ENCODE results near the gene ESPL1.

ESPL1 gene

GRCh38 chr12:53324113-53324778 lies 56.1 kb downstream of the ESPL1 start:
- WGBS, 2 donors (ENCODE audit: extremely low coverage in 2 of 2, insufficient read length in 2 of 2, insufficient replicate concordance in 1 of 2), result no CpG with 5 or more reads among the region's 28 CpGs
- H3K9ac ChIP-seq (ENCODE audit: low read depth, low read length, poor library complexity), result peak overlapping the region; percentile 35
- H3K27me3 ChIP-seq (ENCODE audit: control insufficient read depth in 3 of 3, insufficient read depth in 3 of 3, low read depth in 1 of 3, low read length in 3 of 3), result peaks cover 0 to 28% (median 27%) of the 10 kb centered on the region in 3 experiments
- no peak overlapping the region for H3K14ac ChIP-seq (ENCODE audit: low read length)
- H2BK15ac ChIP-seq (ENCODE audit: low read length), result no peak overlapping the region
- no peak for DNase-seq (ENCODE audit: low spot score)
- peak overlapping the region; percentile 59 to 75 for H3K4me3 ChIP-seq (ENCODE audit: low read length in 2 of 2)
- no peak overlapping the region for H3K23ac ChIP-seq (ENCODE audit: low read depth, low read length, poor library complexity)
- no peak overlapping the region for H3K4ac ChIP-seq (ENCODE audit: low read length)
- no peak overlapping the region for H2BK12ac ChIP-seq (ENCODE audit: low read length)
- H3K4me2 ChIP-seq (ENCODE audit: insufficient read depth, low read length, poor library complexity, severe bottlenecking), result peak overlapping the region; percentile 94
- H2AK5ac ChIP-seq (ENCODE audit: low read depth, low read length), result no peak overlapping the region
- no peaks in the 10 kb centered on the region for H3K9me3 ChIP-seq (replicated peaks in 1 of 2; ENCODE audit: control insufficient read depth in 2 of 2, insufficient read depth in 1 of 2, low read depth in 1 of 2, low read length in 2 of 2)
- H2BK5ac ChIP-seq (ENCODE audit: low read length), result no peak overlapping the region
- H3K79me1 ChIP-seq (ENCODE audit: low read depth, low read length), result peaks cover 1% of the 10 kb centered on the region
- H4K8ac ChIP-seq (ENCODE audit: low read depth, low read length), result no peak overlapping the region
- H4K91ac ChIP-seq (ENCODE audit: low read depth, low read length, poor library complexity), result no peak overlapping the region
- H2AFZ ChIP-seq (ENCODE audit: low read length), result peak overlapping the region; percentile 97
- peaks cover 17 to 20% of the 10 kb centered on the region in 2 donors for H3K4me1 ChIP-seq (ENCODE audit: control insufficient read depth in 2 of 2, insufficient read depth in 1 of 2, low read depth in 1 of 2, low read length in 2 of 2)
- peaks cover 0 to 7% of the 10 kb centered on the region in 2 donors for H3K36me3 ChIP-seq (replicated peaks in 1 of 2; ENCODE audit: control insufficient read depth in 2 of 2, insufficient read depth in 2 of 2, low read length in 2 of 2)
- no peak overlapping the region for H3K18ac ChIP-seq (ENCODE audit: low read length)
- H3K27ac ChIP-seq (replicated peaks; ENCODE audit: low read length), result no peak overlapping the region
- H2BK120ac ChIP-seq (ENCODE audit: low read depth, low read length), result no peak overlapping the region

DNA sequence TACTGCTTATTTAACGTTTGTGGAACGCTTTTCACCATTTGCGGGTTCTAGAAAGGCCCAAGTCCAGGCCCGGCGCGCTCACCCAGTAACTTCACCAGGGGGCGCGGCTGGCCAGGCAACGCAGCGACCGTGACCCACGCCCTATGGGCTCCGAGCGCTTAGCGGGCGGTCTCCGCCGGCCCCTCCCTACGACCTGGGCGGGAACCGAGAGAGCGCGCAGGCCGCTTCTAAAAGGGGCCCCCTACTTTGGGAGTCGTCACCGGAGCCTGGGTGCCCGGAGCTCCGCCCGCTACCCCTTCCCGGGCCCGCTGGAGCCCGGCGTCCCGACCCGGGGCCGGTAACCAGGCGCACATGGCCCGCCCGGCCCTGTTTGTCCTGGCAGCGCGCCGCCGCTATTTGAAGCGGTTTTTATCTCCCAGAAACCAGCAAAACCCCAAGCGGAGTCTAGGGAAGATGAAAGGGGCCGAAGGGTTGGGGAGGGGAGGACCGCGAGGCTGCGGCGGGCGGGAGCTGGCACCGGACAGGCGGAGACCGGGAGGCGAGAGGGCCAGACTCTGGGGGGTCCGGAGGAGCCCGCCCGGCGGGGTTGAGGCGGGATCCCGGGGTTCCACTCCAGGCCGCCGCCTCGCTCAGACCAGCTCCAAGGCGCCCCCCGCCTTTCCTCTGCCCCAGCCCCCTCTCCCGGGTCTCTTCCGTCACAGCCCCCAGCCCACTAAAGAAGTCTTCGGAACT lies 56.8 kb downstream of the ESPL1 start:
- H3K4me1 ChIP-seq (ENCODE audit: control insufficient read depth in 2 of 2, insufficient read depth in 1 of 2, low read depth in 1 of 2, low read length in 2 of 2), result peaks cover 17 to 20% of the 10 kb centered on the region in 2 donors
- no peak overlapping the region for H4K91ac ChIP-seq (ENCODE audit: low read depth, low read length, poor library complexity)
- H3K23ac ChIP-seq (ENCODE audit: low read depth, low read length, poor library complexity), result no peak overlapping the region
- peak overlapping the region; percentile 66 for H3K9ac ChIP-seq (ENCODE audit: low read depth, low read length, poor library complexity)
- H3K79me1 ChIP-seq (ENCODE audit: low read depth, low read length), result peaks cover 1% of the 10 kb centered on the region
- DNase-seq (ENCODE audit: low spot score), result peak; percentile 76
- peaks cover 0 to 3% of the 10 kb centered on the region in 2 donors for H3K36me3 ChIP-seq (replicated peaks in 1 of 2; ENCODE audit: control insufficient read depth in 2 of 2, insufficient read depth in 2 of 2, low read length in 2 of 2)
- WGBS, 2 donors (ENCODE audit: extremely low coverage in 2 of 2, insufficient read length in 2 of 2, insufficient replicate concordance in 1 of 2), result no CpG with 5 or more reads among the region's 69 CpGs
- peak overlapping the region; percentile 94 for H3K4me2 ChIP-seq (ENCODE audit: insufficient read depth, low read length, poor library complexity, severe bottlenecking)
- H3K4ac ChIP-seq (ENCODE audit: low read length), result no peak overlapping the region
- no peak overlapping the region for H3K14ac ChIP-seq (ENCODE audit: low read length)
- no peaks in the 10 kb centered on the region for H3K9me3 ChIP-seq (replicated peaks in 1 of 2; ENCODE audit: control insufficient read depth in 2 of 2, insufficient read depth in 1 of 2, low read depth in 1 of 2, low read length in 2 of 2)
- no peak overlapping the region for H3K27ac ChIP-seq (replicated peaks; ENCODE audit: low read length)
- H3K18ac ChIP-seq (ENCODE audit: low read length), result peak overlapping the region; percentile 91
- H2BK120ac ChIP-seq (ENCODE audit: low read depth, low read length), result peak overlapping the region; percentile 58
- H2AK5ac ChIP-seq (ENCODE audit: low read depth, low read length), result peak overlapping the region; percentile 43
- H2BK15ac ChIP-seq (ENCODE audit: low read length), result peak overlapping the region; percentile 84
- H2BK5ac ChIP-seq (ENCODE audit: low read length), result no peak overlapping the region
- no peak overlapping the region for H2BK12ac ChIP-seq (ENCODE audit: low read length)
- peak overlapping the region; percentile 97 for H2AFZ ChIP-seq (ENCODE audit: low read length)
- H4K8ac ChIP-seq (ENCODE audit: low read depth, low read length), result no peak overlapping the region
- H3K4me3 ChIP-seq (ENCODE audit: low read length in 2 of 2), result peak overlapping the region; percentile 59 to 75
- peaks cover 0 to 31% (median 28%) of the 10 kb centered on the region in 3 experiments for H3K27me3 ChIP-seq (ENCODE audit: control insufficient read depth in 3 of 3, insufficient read depth in 3 of 3, low read depth in 1 of 3, low read length in 3 of 3)

DNA sequence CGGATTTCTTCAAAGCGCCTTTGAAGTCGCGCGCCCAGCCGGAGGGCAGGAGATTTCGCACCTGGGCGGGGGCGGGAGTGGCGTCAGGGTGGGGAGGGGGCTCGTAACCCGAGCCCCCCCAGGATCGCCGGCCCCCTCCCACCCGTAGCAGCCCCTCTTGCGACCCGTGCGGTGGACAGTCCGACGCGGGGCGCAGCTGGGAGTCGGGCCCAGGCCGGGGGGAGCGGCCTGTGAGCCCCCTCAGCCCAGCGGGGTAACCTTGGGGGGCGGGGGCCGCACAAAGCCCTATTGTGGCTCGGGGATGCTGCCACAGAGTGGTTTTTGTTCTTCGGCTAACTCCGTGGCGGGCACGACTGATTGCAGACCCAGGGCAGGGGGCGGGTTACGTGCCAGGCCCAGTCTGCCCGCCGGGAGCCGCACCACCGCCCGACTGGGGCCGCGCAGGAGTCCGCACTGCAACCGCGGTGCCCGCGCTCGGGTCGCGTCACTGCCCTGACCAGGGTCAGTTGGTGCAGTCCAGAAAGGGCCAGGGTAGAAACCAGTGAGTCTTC lies 57.5 kb downstream of the ESPL1 start:
- H3K23ac ChIP-seq (ENCODE audit: low read depth, low read length, poor library complexity), result no peak overlapping the region
- peaks cover 17 to 20% of the 10 kb centered on the region in 2 donors for H3K4me1 ChIP-seq (ENCODE audit: control insufficient read depth in 2 of 2, insufficient read depth in 1 of 2, low read depth in 1 of 2, low read length in 2 of 2)
- peak overlapping the region; percentile 53 for H4K8ac ChIP-seq (ENCODE audit: low read depth, low read length)
- H2AK5ac ChIP-seq (ENCODE audit: low read depth, low read length), result peak overlapping the region; percentile 43
- no peak overlapping the region for H2BK5ac ChIP-seq (ENCODE audit: low read length)
- H3K14ac ChIP-seq (ENCODE audit: low read length), result no peak overlapping the region
- no CpG with 5 or more reads among the region's 50 CpGs for WGBS, 2 donors (ENCODE audit: extremely low coverage in 2 of 2, insufficient read length in 2 of 2, insufficient replicate concordance in 1 of 2)
- no peaks in the 10 kb centered on the region for H3K79me1 ChIP-seq (ENCODE audit: low read depth, low read length)
- H3K9ac ChIP-seq (ENCODE audit: low read depth, low read length, poor library complexity), result peak overlapping the region; percentile 66
- H2BK120ac ChIP-seq (ENCODE audit: low read depth, low read length), result peak overlapping the region; percentile 58
- H2BK15ac ChIP-seq (ENCODE audit: low read length), result peak overlapping the region; percentile 70
- peak overlapping the region; percentile 47 for H3K4ac ChIP-seq (ENCODE audit: low read length)
- H3K18ac ChIP-seq (ENCODE audit: low read length), result peak overlapping the region; percentile 94
- H3K4me2 ChIP-seq (ENCODE audit: insufficient read depth, low read length, poor library complexity, severe bottlenecking), result peak overlapping the region; percentile 94
- no peak overlapping the region for H3K27ac ChIP-seq (replicated peaks; ENCODE audit: low read length)
- H2BK12ac ChIP-seq (ENCODE audit: low read length), result no peak overlapping the region
- no peaks in the 10 kb centered on the region for H3K36me3 ChIP-seq (replicated peaks in 1 of 2; ENCODE audit: control insufficient read depth in 2 of 2, insufficient read depth in 2 of 2, low read length in 2 of 2)
- DNase-seq (ENCODE audit: low spot score), result no peak
- H4K91ac ChIP-seq (ENCODE audit: low read depth, low read length, poor library complexity), result peak overlapping the region; percentile 62
- H3K27me3 ChIP-seq (ENCODE audit: control insufficient read depth in 3 of 3, insufficient read depth in 3 of 3, low read depth in 1 of 3, low read length in 3 of 3), result peaks cover 0 to 33% (median 28%) of the 10 kb centered on the region in 3 experiments
- peak overlapping the region; percentile 59 to 75 for H3K4me3 ChIP-seq (ENCODE audit: low read length in 2 of 2)
- H3K9me3 ChIP-seq (replicated peaks in 1 of 2; ENCODE audit: control insufficient read depth in 2 of 2, insufficient read depth in 1 of 2, low read depth in 1 of 2, low read length in 2 of 2), result no peaks in the 10 kb centered on the region
- H2AFZ ChIP-seq (ENCODE audit: low read length), result peak overlapping the region; percentile 97

Measured in neuronal stem cell (in vitro differentiated cells).